A549 (cell line): Measurements from ENCODE around the gene SEC11A. TPM values are rescaled to one million over a fixed set of nuclear protein-coding genes. Genes with fewer than 3 reads are reported as not detected.

ENCODE experiments used
- ATAC-seq, 2 experiments: fragments of 200-7000 bp in 1 of 2; fragments of >200 bp in 1 of 2; cut with Nextera tagmentation in 1 of 2; cut with Tn5 transposase in 1 of 2; 3 replicates each; pipeline versions ENCODE4 v1.8.0 to v1.9.1; 2018 to 2020; ENCODE audit warnings: mild to moderate bottlenecking in 1 of 2, moderate library complexity in 1 of 2
- CTCF ChIA-PET: fragments of 300-600 bp; sonication (Branson Sonifier 250); formaldehyde crosslinking; extraction: SDS; loops from one replicate; lab custom pipeline; 2021; ENCODE audit warnings: antibody characterized with exemption, inconsistent platforms; lab: Yijun Ruan, JAX
- POLR2A ChIA-PET: fragments of 350-600 bp; formaldehyde crosslinking; extraction: SDS; loops from one replicate; lab custom pipeline; 2021; ENCODE audit warnings: antibody characterized with exemption, inconsistent platforms; lab: Yijun Ruan, JAX
- DNase-seq, 2 experiments: peaks; one replicate each; pipeline versions ENCODE4 v3.0.0 to v3.0.0-alpha.2; 2011 to 2016; ENCODE audit warnings: low read depth in 1 of 2, low spot score in 1 of 2
- FAIRE-seq: peaks from 2 replicates; lab custom pipeline; 2011; peaks lifted over from hg19 to GRCh38; lab: Jason Lieb, UNC
- H3K27ac ChIP-seq, 2 experiments: fragments of >200 bp; sonication (Bioruptor Twin); formaldehyde crosslinking; 3 replicates each; pipeline ENCODE4 v1.5.1; 2016 to 2017
- H3K4me1 ChIP-seq: fragments of >200 bp; sonication (Bioruptor Twin); formaldehyde crosslinking; 3 replicates; pipeline ENCODE4 v1.6.1; 2016
- H3K4me2 ChIP-seq: fragments of >200 bp; sonication (Bioruptor Twin); formaldehyde crosslinking; 3 replicates; pipeline ENCODE4 v1.6.1; 2016
- H3K4me3 ChIP-seq: fragments of >200 bp; sonication (Bioruptor Twin); formaldehyde crosslinking; 3 replicates; pipeline ENCODE4 v1.5.1; 2016
- H3K9me3 ChIP-seq: fragments of >200 bp; sonication (Bioruptor Twin); formaldehyde crosslinking; 3 replicates; pipeline ENCODE4 v1.6.1; 2016
- BHLHE40 ChIP-seq: IDR thresholded peaks from 2 replicates; pipeline ENCODE4 v1.6.1; 2012; ENCODE audit warnings: low read depth, low read length, inconsistent platforms
- CBX8 ChIP-seq: fragments of 200-600 bp; sonication (generic); IDR thresholded peaks from 2 replicates; pipeline ENCODE4 v1.6.1; 2016
- CEBPB ChIP-seq, 2 experiments: fragments of >200 bp in 1 of 2; sonication (Bioruptor Twin) in 1 of 2; formaldehyde crosslinking in 1 of 2; IDR thresholded peaks; 2 replicates each; pipeline ENCODE4 v1.6.1; 2012 to 2016
- CHD2 ChIP-seq: fragments of 150-350 bp; IDR thresholded peaks from 2 replicates; pipeline ENCODE4 v1.6.1; 2014; ENCODE audit warnings: low read length; ENCODE audit not compliant: partially characterized antibody
- EHF ChIP-seq: fragments of 250-450 bp; sonication (Bioruptor Pico); IDR thresholded peaks from 2 replicates; pipeline ENCODE4 v1.5.0; 2020; ENCODE audit warnings: mild to moderate bottlenecking
- EHMT2 ChIP-seq: fragments of 200-600 bp; sonication (generic); IDR thresholded peaks from 2 replicates; pipeline ENCODE4 v1.6.1; 2016; ENCODE audit warnings: antibody characterized with exemption, low read depth, mild to moderate bottlenecking, moderate library complexity
- EP300 ChIP-seq, 2 experiments: fragments of >200 bp; sonication (Bioruptor Twin); formaldehyde crosslinking; IDR thresholded peaks; 2 replicates in 1 of 2; 3 replicates in 1 of 2; pipeline ENCODE4 v1.6.1; 2016 to 2017
- FOXS1 ChIP-seq: fragments of 250-450 bp; sonication (Bioruptor Pico); IDR thresholded peaks from 2 replicates; pipeline ENCODE4 v1.5.0; 2020; ENCODE audit warnings: mild to moderate bottlenecking, moderate library complexity
- MAFK ChIP-seq: fragments of 450-650 bp; IDR thresholded peaks from 2 replicates; pipeline ENCODE4 v1.6.1; 2014; ENCODE audit not compliant: partially characterized antibody
- MYC ChIP-seq: IDR thresholded peaks from 2 replicates; pipeline ENCODE4 v1.6.1; 2012; ENCODE audit warnings: mild to moderate bottlenecking, inconsistent platforms, low read length, improper control_type of control experiment, borderline replicate concordance
- NPAS2 ChIP-seq: fragments of 250-450 bp; sonication (Bioruptor Pico); IDR thresholded peaks from 2 replicates; pipeline ENCODE4 v1.8.0; 2022; ENCODE audit warnings: mild to moderate bottlenecking, moderate library complexity, borderline replicate concordance
- POLR2A ChIP-seq: IDR thresholded peaks from 2 replicates; pipeline ENCODE4 v1.6.1; 2012; ENCODE audit warnings: mild to moderate bottlenecking, low read length
- RARB ChIP-seq: fragments of 250-450 bp; sonication (Bioruptor Pico); IDR thresholded peaks from 2 replicates; pipeline ENCODE4 v1.8.0; 2021; ENCODE audit warnings: mild to moderate bottlenecking, moderate library complexity
- RCOR1 ChIP-seq: fragments of 150-350 bp; IDR thresholded peaks from 2 replicates; pipeline ENCODE4 v1.6.1; 2014; ENCODE audit warnings: antibody characterized with exemption, low read length, low read depth
- RFX5 ChIP-seq: fragments of 450-650 bp; IDR thresholded peaks from 2 replicates; pipeline ENCODE4 v1.7.1; 2014; ENCODE audit warnings: antibody characterized with exemption, mild to moderate bottlenecking, moderate library complexity
- SMC3 ChIP-seq: fragments of >200 bp; sonication (Bioruptor Twin); formaldehyde crosslinking; IDR thresholded peaks from 3 replicates; pipeline ENCODE4 v1.6.1; 2018; ENCODE audit warnings: inconsistent platforms
- SREBF2 ChIP-seq: fragments of 450-650 bp; IDR thresholded peaks from 2 replicates; pipeline ENCODE4 v1.6.1; 2014; ENCODE audit warnings: mild to moderate bottlenecking, moderate library complexity
- TFCP2L1 ChIP-seq: fragments of 250-450 bp; sonication (Bioruptor Pico); IDR thresholded peaks from 2 replicates; pipeline ENCODE4 v1.5.0; 2021; ENCODE audit warnings: mild to moderate bottlenecking
- ZFP36 ChIP-seq: fragments of 450-650 bp; IDR thresholded peaks from 2 replicates; pipeline ENCODE4 v1.6.1; 2014; ENCODE audit warnings: borderline replicate concordance; ENCODE audit not compliant: partially characterized antibody
- ZSCAN20 ChIP-seq: fragments of 250-450 bp; sonication (Bioruptor Pico); IDR thresholded peaks from 2 replicates; pipeline ENCODE4 v1.8.0; 2022; ENCODE audit warnings: mild to moderate bottlenecking, moderate library complexity
- WGBS: methylation state at CpG from one replicate; pipeline ENCODE4 v1.1.6; 2017; ENCODE audit errors: missing lambda C conversion rate; 5-methylcytosine and 5-hydroxymethylcytosine counted together
- polyA plus RNA-seq, 4 experiments: library from polyadenylated mRNA; depleted of rRNA in 3 of 4; stranded (reverse); fragments of >200 nt; fragmentation: RNase III in 1 of 4; extraction: RNeasy Plus Mini Kit Qiagen cat#74134 plus additional on column Dnase treatment in 1 of 4; gene quantifications; 2 replicates in 3 of 4; 3 replicates in 1 of 4; pipeline ENCODE4 v1.2.3, GENCODE V29; 2011 to 2017
- TF ChIP-seq, protein P1 (sequence below): IDR thresholded peaks from 2 replicates; pipeline ENCODE4 v1.6.1; 2012; ENCODE audit warnings: low read depth, borderline replicate concordance
- TF ChIP-seq, protein P2 (sequence below): IDR thresholded peaks from 2 replicates; pipeline ENCODE4 v1.6.1; 2012
- TF ChIP-seq, protein P3 (sequence below): fragments of 450-650 bp; IDR thresholded peaks from 2 replicates; pipeline ENCODE4 v1.6.1; 2014; ENCODE audit warnings: antibody characterized with exemption
- TF ChIP-seq, protein P4 (sequence below): IDR thresholded peaks from 2 replicates; pipeline ENCODE4 v1.6.1; 2012
- TF ChIP-seq, protein P5 (sequence below): fragments of 200-600 bp; sonication (generic); IDR thresholded peaks from 2 replicates; pipeline ENCODE4 v1.6.1; 2016; ENCODE audit warnings: antibody characterized with exemption, mild to moderate bottlenecking, moderate library complexity

The SEC11A gene
- polyA plus RNA-seq, 2 of the 4 experiments (the other 2 are of a cell fraction) = 380 to 490 TPM

DNA sequence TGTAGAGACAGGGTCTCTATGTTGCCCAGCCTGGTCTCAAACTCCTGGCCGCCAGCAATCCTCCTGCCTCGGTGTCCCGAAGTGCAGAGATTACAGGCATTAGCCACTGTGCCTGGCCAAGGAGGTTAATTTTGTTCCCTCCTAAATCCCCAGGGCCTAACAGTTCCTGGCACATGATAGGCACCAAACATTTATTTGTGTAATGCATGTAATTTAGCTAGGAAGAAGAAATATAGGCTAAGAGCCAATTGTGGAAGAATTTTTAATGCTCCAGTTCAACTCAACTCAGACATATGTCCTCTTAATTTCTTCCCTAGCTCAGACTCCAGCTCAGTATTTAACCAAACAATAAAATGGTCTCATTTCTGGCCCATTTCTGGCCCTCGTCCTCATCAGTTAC lies 24.8 kb upstream of the SEC11A start:
- WGBS = 92% methylated on average over 4 of the region's 4 CpGs
- no peak overlapping the region for H3K4me2 ChIP-seq
- no peaks in the 10 kb centered on the region for H3K9me3 ChIP-seq
- ChIA-PET CTCF (interaction anchor here (0.6 to 1.8 kb wide), 5 partner anchors 15 to 153 kb away, joined by 3 to 6 read pairs (median 3); no protein-coding TSS in a partner anchor), POLR2A (no interaction called here)
- no peak for TF ChIP-seq NPAS2 (CRISPR knock-in tag)
- no peak for TF ChIP-seq POLR2A
- no peak for TF ChIP-seq EHMT2
- TF ChIP-seq BHLHE40 = no peak
- TF ChIP-seq ZSCAN20 (CRISPR knock-in tag) = no peak
- no peak for TF ChIP-seq CBX8
- no peak for TF ChIP-seq SREBF2
- TF ChIP-seq CEBPB (IDR thresholded peaks at IDR 0.05) = no peak
- TF ChIP-seq, protein P1, sequence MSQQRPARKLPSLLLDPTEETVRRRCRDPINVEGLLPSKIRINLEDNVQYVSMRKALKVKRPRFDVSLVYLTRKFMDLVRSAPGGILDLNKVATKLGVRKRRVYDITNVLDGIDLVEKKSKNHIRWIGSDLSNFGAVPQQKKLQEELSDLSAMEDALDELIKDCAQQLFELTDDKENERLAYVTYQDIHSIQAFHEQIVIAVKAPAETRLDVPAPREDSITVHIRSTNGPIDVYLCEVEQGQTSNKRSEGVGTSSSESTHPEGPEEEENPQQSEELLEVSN = no peak
- no peak for TF ChIP-seq MYC
- no peak for TF ChIP-seq ZFP36
- H3K4me3 ChIP-seq = no peak overlapping the region
- DNase-seq (no peak), ATAC-seq (no peak), FAIRE-seq (no peak)
- H3K27ac ChIP-seq = peak overlapping the region in 1 of 2 experiments; percentile 18; a peak in 1 of 6 replicates
- H3K4me1 ChIP-seq = peaks cover 16% of the 10 kb centered on the region

DNA sequence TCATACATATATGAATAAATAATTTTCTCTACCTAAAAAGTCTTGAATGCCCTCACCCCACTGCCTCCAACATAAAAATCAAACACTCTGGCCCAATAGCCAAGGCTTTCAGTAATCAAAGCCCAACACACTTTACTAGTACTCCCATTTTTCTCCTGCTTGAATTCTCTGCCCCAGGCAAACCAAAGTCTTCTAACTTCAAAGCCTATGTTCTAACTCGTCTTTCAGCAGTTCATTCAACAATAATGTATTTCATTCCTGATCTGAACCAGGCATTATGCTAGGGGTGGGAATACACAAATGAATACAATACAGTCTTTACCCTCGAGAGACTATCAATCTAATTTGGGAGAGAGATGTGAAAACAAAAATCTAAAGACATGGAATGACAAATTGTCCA lies 21.1 kb upstream of the SEC11A start:
- H3K9me3 ChIP-seq = no peaks in the 10 kb centered on the region
- ATAC-seq (no peak), FAIRE-seq (no peak)
- WGBS = 81% methylated on average over 2 of the region's 2 CpGs
- CTCF ChIA-PET = interaction anchor here (0.9 kb wide), 1 partner anchor 10 kb away, joined by 3 read pairs; no protein-coding TSS in a partner anchor
- no peak overlapping the region for H3K4me2 ChIP-seq
- H3K4me3 ChIP-seq = no peak overlapping the region
- POLR2A ChIA-PET = no interaction called here
- H3K27ac ChIP-seq = peak overlapping the region; percentile 82 to 91; a peak in 5 of 6 replicates
- H3K4me1 ChIP-seq = peaks cover 40% of the 10 kb centered on the region
- TF ChIP-seq POLR2A = no peak
- TF ChIP-seq, protein P2, sequence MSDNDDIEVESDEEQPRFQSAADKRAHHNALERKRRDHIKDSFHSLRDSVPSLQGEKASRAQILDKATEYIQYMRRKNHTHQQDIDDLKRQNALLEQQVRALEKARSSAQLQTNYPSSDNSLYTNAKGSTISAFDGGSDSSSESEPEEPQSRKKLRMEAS = no peak
- TF ChIP-seq CHD2 = no peak
- TF ChIP-seq EHF (CRISPR knock-in tag) = no peak
- TF ChIP-seq RARB = no peak
- TF ChIP-seq FOXS1 (CRISPR knock-in tag) = no peak
- TF ChIP-seq CBX8 = no peak
- TF ChIP-seq, protein P3, sequence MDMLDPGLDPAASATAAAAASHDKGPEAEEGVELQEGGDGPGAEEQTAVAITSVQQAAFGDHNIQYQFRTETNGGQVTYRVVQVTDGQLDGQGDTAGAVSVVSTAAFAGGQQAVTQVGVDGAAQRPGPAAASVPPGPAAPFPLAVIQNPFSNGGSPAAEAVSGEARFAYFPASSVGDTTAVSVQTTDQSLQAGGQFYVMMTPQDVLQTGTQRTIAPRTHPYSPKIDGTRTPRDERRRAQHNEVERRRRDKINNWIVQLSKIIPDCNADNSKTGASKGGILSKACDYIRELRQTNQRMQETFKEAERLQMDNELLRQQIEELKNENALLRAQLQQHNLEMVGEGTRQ = no peak
- TF ChIP-seq, protein P4, sequence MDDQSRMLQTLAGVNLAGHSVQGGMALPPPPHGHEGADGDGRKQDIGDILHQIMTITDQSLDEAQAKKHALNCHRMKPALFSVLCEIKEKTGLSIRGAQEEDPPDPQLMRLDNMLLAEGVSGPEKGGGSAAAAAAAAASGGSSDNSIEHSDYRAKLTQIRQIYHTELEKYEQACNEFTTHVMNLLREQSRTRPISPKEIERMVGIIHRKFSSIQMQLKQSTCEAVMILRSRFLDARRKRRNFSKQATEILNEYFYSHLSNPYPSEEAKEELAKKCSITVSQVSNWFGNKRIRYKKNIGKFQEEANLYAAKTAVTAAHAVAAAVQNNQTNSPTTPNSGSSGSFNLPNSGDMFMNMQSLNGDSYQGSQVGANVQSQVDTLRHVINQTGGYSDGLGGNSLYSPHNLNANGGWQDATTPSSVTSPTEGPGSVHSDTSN = no peak
- TF ChIP-seq, protein P5, sequence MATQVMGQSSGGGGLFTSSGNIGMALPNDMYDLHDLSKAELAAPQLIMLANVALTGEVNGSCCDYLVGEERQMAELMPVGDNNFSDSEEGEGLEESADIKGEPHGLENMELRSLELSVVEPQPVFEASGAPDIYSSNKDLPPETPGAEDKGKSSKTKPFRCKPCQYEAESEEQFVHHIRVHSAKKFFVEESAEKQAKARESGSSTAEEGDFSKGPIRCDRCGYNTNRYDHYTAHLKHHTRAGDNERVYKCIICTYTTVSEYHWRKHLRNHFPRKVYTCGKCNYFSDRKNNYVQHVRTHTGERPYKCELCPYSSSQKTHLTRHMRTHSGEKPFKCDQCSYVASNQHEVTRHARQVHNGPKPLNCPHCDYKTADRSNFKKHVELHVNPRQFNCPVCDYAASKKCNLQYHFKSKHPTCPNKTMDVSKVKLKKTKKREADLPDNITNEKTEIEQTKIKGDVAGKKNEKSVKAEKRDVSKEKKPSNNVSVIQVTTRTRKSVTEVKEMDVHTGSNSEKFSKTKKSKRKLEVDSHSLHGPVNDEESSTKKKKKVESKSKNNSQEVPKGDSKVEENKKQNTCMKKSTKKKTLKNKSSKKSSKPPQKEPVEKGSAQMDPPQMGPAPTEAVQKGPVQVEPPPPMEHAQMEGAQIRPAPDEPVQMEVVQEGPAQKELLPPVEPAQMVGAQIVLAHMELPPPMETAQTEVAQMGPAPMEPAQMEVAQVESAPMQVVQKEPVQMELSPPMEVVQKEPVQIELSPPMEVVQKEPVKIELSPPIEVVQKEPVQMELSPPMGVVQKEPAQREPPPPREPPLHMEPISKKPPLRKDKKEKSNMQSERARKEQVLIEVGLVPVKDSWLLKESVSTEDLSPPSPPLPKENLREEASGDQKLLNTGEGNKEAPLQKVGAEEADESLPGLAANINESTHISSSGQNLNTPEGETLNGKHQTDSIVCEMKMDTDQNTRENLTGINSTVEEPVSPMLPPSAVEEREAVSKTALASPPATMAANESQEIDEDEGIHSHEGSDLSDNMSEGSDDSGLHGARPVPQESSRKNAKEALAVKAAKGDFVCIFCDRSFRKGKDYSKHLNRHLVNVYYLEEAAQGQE = no peak
- TF ChIP-seq RFX5 = no peak
- TF ChIP-seq TFCP2L1 = no peak
- no peak for TF ChIP-seq NPAS2 (CRISPR knock-in tag)
- no peak for TF ChIP-seq EP300 (IDR thresholded peaks at IDR 0.05)
- no peak for TF ChIP-seq MAFK
- no peak for TF ChIP-seq ZSCAN20 (CRISPR knock-in tag)
- no peak for TF ChIP-seq SMC3
- no peak for TF ChIP-seq RCOR1
- TF ChIP-seq, all 56 proteins: peak for 0
- DNase-seq = no peak
